WTC11 (cell line): ENCODE measurements around the gene MMP19. TPM values are rescaled to one million over a fixed set of nuclear protein-coding genes. Genes with fewer than 3 reads are reported as not detected.
"Not testable (repeated sequence)": the region's sequence is repeated elsewhere in the genome, so short reads cannot be mapped to it uniquely, and the experiment has no call there.

ENCODE experiments used
- ATAC-seq: fragments of 200-7000 bp; cut with Tn5 transposase; 2 replicates; pipeline ENCODE4 v1.10.0; 2021; ENCODE audit warnings: mild to moderate bottlenecking, moderate library complexity
- CTCF ChIA-PET: fragments of 300-600 bp; sonication (Branson Sonifier 250); formaldehyde crosslinking; loops from one replicate; lab custom pipeline; 2021; ENCODE audit warnings: antibody characterized with exemption; lab: Charles Lee
- POLR2A ChIA-PET: fragments of 350-600 bp; sonication (Branson Sonifier 250); formaldehyde crosslinking; loops from one replicate; lab custom pipeline; 2021; ENCODE audit warnings: antibody characterized with exemption; lab: Charles Lee
- DNase-seq: peaks from one replicate; pipeline ENCODE4 v3.0.0; 2021; ENCODE audit warnings: low spot score
- H3K27ac Mint-ChIP-seq: 2 replicates; pipeline ENCODE4 v1.8.0; 2021; ENCODE audit warnings: mixed read lengths
- H3K27me3 Mint-ChIP-seq: 2 replicates; pipeline ENCODE4 v1.8.0; 2021; ENCODE audit warnings: low read depth, mild to moderate bottlenecking, moderate library complexity, mixed read lengths
- H3K36me3 Mint-ChIP-seq: 2 replicates; pipeline ENCODE4 v1.8.0; 2021; ENCODE audit warnings: mixed read lengths
- H3K4me1 Mint-ChIP-seq: 2 replicates; pipeline ENCODE4 v1.8.0; 2022; ENCODE audit warnings: mixed read lengths
- H3K4me3 Mint-ChIP-seq: 2 replicates; pipeline ENCODE4 v1.8.0; 2021; ENCODE audit warnings: mild to moderate bottlenecking, moderate library complexity, mixed read lengths
- H3K9me3 Mint-ChIP-seq: 2 replicates; pipeline ENCODE4 v1.8.0; 2021; ENCODE audit warnings: mixed read lengths
- ATF1 ChIP-seq: sonication (generic); formaldehyde crosslinking; IDR thresholded peaks from 2 replicates; pipeline ENCODE4 v1.8.1; 2023; ENCODE audit warnings: mild to moderate bottlenecking, moderate library complexity, missing genetic modification reagents
- CREB1 ChIP-seq: sonication (generic); formaldehyde crosslinking; IDR thresholded peaks from 2 replicates; pipeline ENCODE4 v1.8.0; 2023; ENCODE audit warnings: mild to moderate bottlenecking, missing genetic modification reagents
- EMX1 ChIP-seq: fragments of 250-450 bp; sonication (Bioruptor Pico); IDR thresholded peaks from 2 replicates; pipeline ENCODE4 v1.8.0; 2021; ENCODE audit warnings: mild to moderate bottlenecking
- FOXJ3 ChIP-seq: sonication (generic); formaldehyde crosslinking; IDR thresholded peaks from 2 replicates; pipeline ENCODE4 v1.9.0; 2021; ENCODE audit warnings: missing genetic modification reagents, mild to moderate bottlenecking, borderline replicate concordance
- FOXP1 ChIP-seq: sonication (generic); formaldehyde crosslinking; IDR thresholded peaks from 2 replicates; pipeline ENCODE4 v1.8.0; 2022; ENCODE audit warnings: missing genetic modification reagents, mild to moderate bottlenecking, moderate library complexity, borderline replicate concordance
- IRF2 ChIP-seq: sonication (generic); formaldehyde crosslinking; IDR thresholded peaks from 2 replicates; pipeline ENCODE4 v1.8.0; 2022; ENCODE audit warnings: low read depth, missing genetic modification reagents, borderline replicate concordance
- NFE2L1 ChIP-seq: sonication (generic); formaldehyde crosslinking; IDR thresholded peaks from 2 replicates; pipeline ENCODE4 v1.8.1; 2023; ENCODE audit warnings: missing genetic modification reagents
- NFYB ChIP-seq: sonication (generic); formaldehyde crosslinking; conservative IDR thresholded peaks from 2 replicates; pipeline ENCODE4 v1.8.0; 2022; ENCODE audit warnings: low read depth, missing genetic modification reagents
- RELA ChIP-seq: sonication (generic); formaldehyde crosslinking; IDR thresholded peaks from 2 replicates; pipeline ENCODE4 v1.8.1; 2022; ENCODE audit warnings: missing genetic modification reagents, mild to moderate bottlenecking, borderline replicate concordance
- SOX15 ChIP-seq: fragments of 250-450 bp; sonication (Bioruptor Pico); IDR thresholded peaks from 2 replicates; pipeline ENCODE4 v1.9.0; 2021; ENCODE audit warnings: mild to moderate bottlenecking
- SP1 ChIP-seq: sonication (generic); formaldehyde crosslinking; conservative IDR thresholded peaks from 2 replicates; pipeline ENCODE4 v1.8.1; 2022; ENCODE audit warnings: missing genetic modification reagents
- TCF7 ChIP-seq: sonication (generic); formaldehyde crosslinking; IDR thresholded peaks from 2 replicates; pipeline ENCODE4 v1.8.0; 2022; ENCODE audit warnings: mild to moderate bottlenecking, low read depth, missing genetic modification reagents, moderate library complexity
- TP53 ChIP-seq: sonication (generic); formaldehyde crosslinking; IDR thresholded peaks from 2 replicates; pipeline ENCODE4 v1.8.1; 2023; ENCODE audit warnings: mild to moderate bottlenecking, missing genetic modification reagents
- ZNF263 ChIP-seq: sonication (generic); formaldehyde crosslinking; IDR thresholded peaks from 2 replicates; pipeline ENCODE4 v1.8.1; 2022; ENCODE audit warnings: low read depth, mild to moderate bottlenecking, moderate library complexity, missing genetic modification reagents
- ZNF317 ChIP-seq: sonication (generic); formaldehyde crosslinking; IDR thresholded peaks from 2 replicates; pipeline ENCODE4 v1.8.1; 2023; ENCODE audit warnings: low read depth, mild to moderate bottlenecking, moderate library complexity, missing genetic modification reagents, borderline replicate concordance
- total RNA-seq: library from RNA; stranded (reverse); gene quantifications from 3 replicates; pipeline ENCODE4 v1.2.3, GENCODE V29; 2021
- TF ChIP-seq, protein P1 (sequence below): fragments of 250-450 bp; sonication (Bioruptor Pico); IDR thresholded peaks from 2 replicates; pipeline ENCODE4 v1.8.0; 2021; ENCODE audit warnings: mild to moderate bottlenecking
- TF ChIP-seq, protein P2 (sequence below): sonication (generic); formaldehyde crosslinking; IDR thresholded peaks from 2 replicates; pipeline ENCODE4 v1.8.0; 2023; ENCODE audit warnings: missing genetic modification reagents
- TF ChIP-seq, protein P3 (sequence below): sonication (generic); formaldehyde crosslinking; conservative IDR thresholded peaks from 2 replicates; pipeline ENCODE4 v1.8.1; 2022; ENCODE audit warnings: mild to moderate bottlenecking, missing genetic modification reagents
- TF ChIP-seq, protein P4 (sequence below): sonication (generic); formaldehyde crosslinking; IDR thresholded peaks from 2 replicates; pipeline ENCODE4 v1.8.0; 2022; ENCODE audit warnings: mild to moderate bottlenecking, missing genetic modification reagents
- TF ChIP-seq, protein P5 (sequence below): sonication (generic); formaldehyde crosslinking; IDR thresholded peaks from 2 replicates; pipeline ENCODE4 v1.8.1; 2023; ENCODE audit warnings: mild to moderate bottlenecking, missing genetic modification reagents, borderline replicate concordance

The MMP19 gene
- total RNA-seq, 1 experiment from 2014 or later: 1.6 TPM

DNA sequence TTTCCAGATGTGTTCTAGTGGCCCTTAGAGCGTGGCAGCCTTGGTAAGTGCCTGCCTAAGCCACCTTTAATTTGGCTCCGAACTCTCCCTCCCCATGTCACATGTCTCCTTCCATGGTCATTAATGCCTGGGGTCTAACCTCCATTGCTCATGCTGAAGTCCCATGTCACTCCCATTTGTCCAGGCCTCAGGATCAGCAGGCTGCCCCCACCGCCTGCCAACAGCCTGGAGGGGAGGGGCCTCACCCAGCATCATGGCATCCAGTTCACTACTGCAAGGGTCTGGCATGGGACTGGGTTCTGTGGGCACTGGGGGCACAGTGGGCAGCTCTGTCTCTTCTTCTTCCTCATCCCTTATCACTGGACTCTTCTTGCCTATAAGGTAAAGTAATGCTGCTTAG lies 4.4 kb downstream of the MMP19 start:
- H3K4me3 Mint-ChIP-seq: no peak overlapping the region
- ChIA-PET POLR2A (interaction anchor here (0.7 to 1.0 kb wide), 3 partner anchors 59 to 225 kb away, joined by 5 to 15 read pairs (median 8); no protein-coding TSS in a partner anchor), CTCF (interaction anchor here (1.8 kb wide), 1 partner anchor 9 kb away, joined by 8 read pairs; the partner anchor contains the start of gene DNAJC14)
- H3K36me3 Mint-ChIP-seq: no peaks in the 10 kb centered on the region
- no peak for DNase-seq
- H3K27me3 Mint-ChIP-seq: peaks cover 4% of the 10 kb centered on the region; the same call in 1 of the 2 replicates
- no peak for ATAC-seq
- H3K9me3 Mint-ChIP-seq: no peaks in the 10 kb centered on the region
- H3K27ac Mint-ChIP-seq: no peak overlapping the region
- peaks cover 13% of the 10 kb centered on the region for H3K4me1 Mint-ChIP-seq
- TF ChIP-seq ZNF317 (CRISPR knock-in tag) (no peak), EMX1 (CRISPR knock-in tag) (no peak), SOX15 (CRISPR knock-in tag) (no peak), NFE2L1 (CRISPR knock-in tag) (no peak), ZNF263 (no peak)
- TF ChIP-seq, protein P1, sequence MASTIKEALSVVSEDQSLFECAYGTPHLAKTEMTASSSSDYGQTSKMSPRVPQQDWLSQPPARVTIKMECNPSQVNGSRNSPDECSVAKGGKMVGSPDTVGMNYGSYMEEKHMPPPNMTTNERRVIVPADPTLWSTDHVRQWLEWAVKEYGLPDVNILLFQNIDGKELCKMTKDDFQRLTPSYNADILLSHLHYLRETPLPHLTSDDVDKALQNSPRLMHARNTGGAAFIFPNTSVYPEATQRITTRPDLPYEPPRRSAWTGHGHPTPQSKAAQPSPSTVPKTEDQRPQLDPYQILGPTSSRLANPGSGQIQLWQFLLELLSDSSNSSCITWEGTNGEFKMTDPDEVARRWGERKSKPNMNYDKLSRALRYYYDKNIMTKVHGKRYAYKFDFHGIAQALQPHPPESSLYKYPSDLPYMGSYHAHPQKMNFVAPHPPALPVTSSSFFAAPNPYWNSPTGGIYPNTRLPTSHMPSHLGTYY: no peak
- TF ChIP-seq, protein P2, sequence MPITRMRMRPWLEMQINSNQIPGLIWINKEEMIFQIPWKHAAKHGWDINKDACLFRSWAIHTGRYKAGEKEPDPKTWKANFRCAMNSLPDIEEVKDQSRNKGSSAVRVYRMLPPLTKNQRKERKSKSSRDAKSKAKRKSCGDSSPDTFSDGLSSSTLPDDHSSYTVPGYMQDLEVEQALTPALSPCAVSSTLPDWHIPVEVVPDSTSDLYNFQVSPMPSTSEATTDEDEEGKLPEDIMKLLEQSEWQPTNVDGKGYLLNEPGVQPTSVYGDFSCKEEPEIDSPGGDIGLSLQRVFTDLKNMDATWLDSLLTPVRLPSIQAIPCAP (CRISPR knock-in tag): no peak

DNA sequence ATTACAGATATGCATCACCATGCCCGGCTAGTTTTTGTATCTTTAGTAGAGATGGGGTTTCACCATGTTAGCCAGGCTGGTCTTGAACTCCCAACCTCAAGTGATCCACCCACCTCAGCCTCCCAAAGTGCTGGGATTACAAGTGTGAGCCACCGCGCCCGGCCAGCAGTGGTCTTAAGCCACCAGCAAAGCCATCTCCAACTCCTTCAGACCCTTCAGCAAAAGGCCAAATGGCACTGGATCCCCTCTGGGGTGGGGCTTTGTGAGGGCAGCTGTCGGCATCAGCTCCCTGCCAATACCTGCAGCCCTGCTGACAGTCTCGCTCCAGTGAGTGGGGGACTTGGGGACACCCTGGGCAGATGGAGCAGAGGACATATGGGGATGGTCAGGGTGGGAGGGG lies 8.3 kb downstream of the MMP19 start:
- not testable (repeated sequence) for H3K36me3 Mint-ChIP-seq

DNA sequence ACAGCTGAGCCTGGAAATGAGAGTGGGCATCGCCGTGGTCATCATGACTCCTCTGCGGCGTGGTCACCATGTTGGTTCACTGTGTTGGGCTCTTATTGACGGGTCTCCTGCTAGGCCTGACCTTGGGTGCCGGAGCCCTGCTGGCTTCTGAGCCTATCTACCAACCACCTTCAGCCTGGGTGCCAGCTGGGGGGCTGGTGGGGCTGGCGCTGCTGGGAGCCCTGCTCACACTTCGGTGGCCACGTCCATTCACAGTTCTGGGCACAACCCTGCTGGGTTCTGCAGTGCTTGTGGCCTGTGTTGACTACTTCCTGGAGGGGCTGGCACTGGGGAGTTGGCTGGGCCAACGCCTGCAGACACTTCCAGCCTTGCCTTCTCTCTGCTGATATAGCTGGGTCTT lies 9.7 kb downstream of the MMP19 start:
- DNase-seq (no peak), ATAC-seq (no peak)
- POLR2A ChIA-PET: no interaction called here
- Mint-ChIP-seq H3K9me3 (no peaks in the 10 kb centered on the region), H3K27me3 (no peaks in the 10 kb centered on the region), H3K36me3 (no peaks in the 10 kb centered on the region), H3K27ac (peak overlapping the region; percentile 42; the same call in 1 of the 2 replicates), H3K4me3 (no peak overlapping the region), H3K4me1 (peaks cover 22% of the 10 kb centered on the region)
- TF ChIP-seq SP1 (CRISPR knock-in tag): no peak
- no peak for TF ChIP-seq FOXJ3 (CRISPR knock-in tag)
- TF ChIP-seq, protein P3, sequence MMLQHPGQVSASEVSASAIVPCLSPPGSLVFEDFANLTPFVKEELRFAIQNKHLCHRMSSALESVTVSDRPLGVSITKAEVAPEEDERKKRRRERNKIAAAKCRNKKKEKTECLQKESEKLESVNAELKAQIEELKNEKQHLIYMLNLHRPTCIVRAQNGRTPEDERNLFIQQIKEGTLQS (CRISPR knock-in tag): no peak
- no peak for TF ChIP-seq FOXP1 (CRISPR knock-in tag)
- no peak for TF ChIP-seq NFYB (CRISPR knock-in tag)
- TF ChIP-seq, protein P4, sequence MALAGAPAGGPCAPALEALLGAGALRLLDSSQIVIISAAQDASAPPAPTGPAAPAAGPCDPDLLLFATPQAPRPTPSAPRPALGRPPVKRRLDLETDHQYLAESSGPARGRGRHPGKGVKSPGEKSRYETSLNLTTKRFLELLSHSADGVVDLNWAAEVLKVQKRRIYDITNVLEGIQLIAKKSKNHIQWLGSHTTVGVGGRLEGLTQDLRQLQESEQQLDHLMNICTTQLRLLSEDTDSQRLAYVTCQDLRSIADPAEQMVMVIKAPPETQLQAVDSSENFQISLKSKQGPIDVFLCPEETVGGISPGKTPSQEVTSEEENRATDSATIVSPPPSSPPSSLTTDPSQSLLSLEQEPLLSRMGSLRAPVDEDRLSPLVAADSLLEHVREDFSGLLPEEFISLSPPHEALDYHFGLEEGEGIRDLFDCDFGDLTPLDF (CRISPR knock-in tag): no peak
- TF ChIP-seq CREB1: no peak
- no peak for TF ChIP-seq ATF1 (CRISPR knock-in tag)
- CTCF ChIA-PET: interaction anchor here (1.8 kb wide), 1 partner anchor 94 kb away, joined by 6 read pairs; no protein-coding TSS in a partner anchor

More for the DNA sequence above, 8.3 kb downstream of the MMP19 start:
- DNase-seq, H3K4me3 Mint-ChIP-seq, POLR2A ChIA-PET, H3K27ac Mint-ChIP-seq, H3K27me3 Mint-ChIP-seq, H3K9me3 Mint-ChIP-seq, ATAC-seq: not testable (repeated sequence)
- CTCF ChIA-PET: interaction anchor here (1.8 kb wide), 1 partner anchor 96 kb away, joined by 6 read pairs; no protein-coding TSS in a partner anchor
- peaks cover 17% of the 10 kb centered on the region for H3K4me1 Mint-ChIP-seq

DNA sequence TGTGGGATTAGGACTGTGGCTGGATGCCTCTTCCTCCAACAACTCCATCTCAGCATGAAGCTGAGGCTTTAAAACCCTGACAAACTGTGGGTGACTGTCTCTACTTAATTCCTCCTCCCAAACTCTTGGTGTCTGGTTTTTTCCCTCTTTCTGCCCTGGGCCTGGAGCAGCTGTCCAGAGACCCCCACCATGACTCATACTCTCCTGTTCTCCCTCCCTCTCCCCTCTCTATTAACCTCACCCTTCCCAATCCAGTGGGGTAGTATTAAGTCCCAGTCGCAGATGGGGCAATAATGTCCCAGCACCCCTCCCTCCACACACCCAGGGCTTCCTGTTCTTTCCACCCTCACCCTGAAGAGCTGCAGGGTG lies 11.3 kb downstream of the MMP19 start:
- ChIA-PET POLR2A (interaction anchor here (1.4 to 3.3 kb wide), 4 partner anchors 14 to 96 kb away, joined by 3 to 64 read pairs (median 10); partner anchors contain the start of genes ORMDL2, PYM1 and SARNP), CTCF (interaction anchor here (0.9 to 3.7 kb wide), 9 partner anchors 11 to 254 kb away, joined by 3 to 58 read pairs (median 15); partner anchors contain the start of genes DGKA, GDF11, MMP19 and ORMDL2)
- Mint-ChIP-seq H3K27me3 (no peaks in the 10 kb centered on the region), H3K9me3 (no peaks in the 10 kb centered on the region), H3K4me3 (peak overlapping the region; percentile 97), H3K4me1 (peaks cover 31% of the 10 kb centered on the region), H3K36me3 (no peaks in the 10 kb centered on the region), H3K27ac (peak overlapping the region; percentile 57)
- no peak for DNase-seq
- no peak for ATAC-seq
- no peak for TF ChIP-seq TCF7 (CRISPR knock-in tag)
- no peak for TF ChIP-seq TP53
- no peak for TF ChIP-seq IRF2 (CRISPR knock-in tag)
- TF ChIP-seq, protein P2 (CRISPR knock-in tag): no peak
- no peak for TF ChIP-seq RELA (CRISPR knock-in tag)
- TF ChIP-seq, protein P5, sequence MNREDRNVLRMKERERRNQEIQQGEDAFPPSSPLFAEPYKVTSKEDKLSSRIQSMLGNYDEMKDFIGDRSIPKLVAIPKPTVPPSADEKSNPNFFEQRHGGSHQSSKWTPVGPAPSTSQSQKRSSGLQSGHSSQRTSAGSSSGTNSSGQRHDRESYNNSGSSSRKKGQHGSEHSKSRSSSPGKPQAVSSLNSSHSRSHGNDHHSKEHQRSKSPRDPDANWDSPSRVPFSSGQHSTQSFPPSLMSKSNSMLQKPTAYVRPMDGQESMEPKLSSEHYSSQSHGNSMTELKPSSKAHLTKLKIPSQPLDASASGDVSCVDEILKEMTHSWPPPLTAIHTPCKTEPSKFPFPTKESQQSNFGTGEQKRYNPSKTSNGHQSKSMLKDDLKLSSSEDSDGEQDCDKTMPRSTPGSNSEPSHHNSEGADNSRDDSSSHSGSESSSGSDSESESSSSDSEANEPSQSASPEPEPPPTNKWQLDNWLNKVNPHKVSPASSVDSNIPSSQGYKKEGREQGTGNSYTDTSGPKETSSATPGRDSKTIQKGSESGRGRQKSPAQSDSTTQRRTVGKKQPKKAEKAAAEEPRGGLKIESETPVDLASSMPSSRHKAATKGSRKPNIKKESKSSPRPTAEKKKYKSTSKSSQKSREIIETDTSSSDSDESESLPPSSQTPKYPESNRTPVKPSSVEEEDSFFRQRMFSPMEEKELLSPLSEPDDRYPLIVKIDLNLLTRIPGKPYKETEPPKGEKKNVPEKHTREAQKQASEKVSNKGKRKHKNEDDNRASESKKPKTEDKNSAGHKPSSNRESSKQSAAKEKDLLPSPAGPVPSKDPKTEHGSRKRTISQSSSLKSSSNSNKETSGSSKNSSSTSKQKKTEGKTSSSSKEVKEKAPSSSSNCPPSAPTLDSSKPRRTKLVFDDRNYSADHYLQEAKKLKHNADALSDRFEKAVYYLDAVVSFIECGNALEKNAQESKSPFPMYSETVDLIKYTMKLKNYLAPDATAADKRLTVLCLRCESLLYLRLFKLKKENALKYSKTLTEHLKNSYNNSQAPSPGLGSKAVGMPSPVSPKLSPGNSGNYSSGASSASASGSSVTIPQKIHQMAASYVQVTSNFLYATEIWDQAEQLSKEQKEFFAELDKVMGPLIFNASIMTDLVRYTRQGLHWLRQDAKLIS (CRISPR knock-in tag): no peak
